Lung (tissue), 12 donors: Measurements from ENCODE around the gene COQ2. TPM values are rescaled to one million over a fixed set of nuclear protein-coding genes. Genes with fewer than 3 reads are reported as not detected.
A peak's percentile ranks its signal among the peaks of the same experiment; 100 is the strongest.

ENCODE experiments used
- ATAC-seq: fragments of 200-7000 bp; cut with Tn5 transposase; one replicate; pipeline ENCODE4 v1.9.1; 2020; ENCODE audit warnings: moderate number of reproducible peaks; ENCODE audit not compliant: insufficient read depth, low FRiP score
- DNase-seq, 3 donors: peaks; one replicate each; pipeline ENCODE4 v3.0.0-alpha.2; 2013 to 2017
- H3K27ac ChIP-seq, 2 donors: one replicate each; pipeline ENCODE4 v1.5.1; 2013; ENCODE audit warnings: mild to moderate bottlenecking in 2 of 2, moderate library complexity in 2 of 2, control low read depth in 1 of 2, inconsistent platforms in 1 of 2, low read depth in 1 of 2, low read length in 1 of 2
- H3K27me3 ChIP-seq, 3 donors: one replicate each; pipeline ENCODE4 v1.5.1; 2013; ENCODE audit warnings: low read length in 2 of 3; ENCODE audit not compliant: control insufficient read depth in 3 of 3, insufficient read depth in 3 of 3
- H3K36me3 ChIP-seq, 4 donors: one replicate each; pipeline ENCODE4 v1.5.1; 2013; ENCODE audit warnings: low read length in 4 of 4, mild to moderate bottlenecking in 1 of 4, moderate library complexity in 1 of 4; ENCODE audit not compliant: control insufficient read depth in 4 of 4, insufficient read depth in 4 of 4
- H3K4me1 ChIP-seq, 5 donors: one replicate each; pipeline ENCODE4 v1.5.1; 2013; ENCODE audit warnings: low read length in 5 of 5, mild to moderate bottlenecking in 2 of 5, moderate library complexity in 1 of 5; ENCODE audit not compliant: control insufficient read depth in 5 of 5, insufficient read depth in 5 of 5
- H3K4me3 ChIP-seq: one replicate; pipeline ENCODE4 v1.5.1; 2013; ENCODE audit warnings: mild to moderate bottlenecking, control low read depth, moderate library complexity
- H3K9ac ChIP-seq, 2 donors: one replicate each; pipeline ENCODE4 v1.5.1; 2013; ENCODE audit warnings: low read length in 2 of 2, control low read depth in 1 of 2; ENCODE audit not compliant: insufficient read depth in 1 of 2
- H3K9me3 ChIP-seq, 4 donors: one replicate each; pipeline ENCODE4 v1.5.1; 2013; ENCODE audit warnings: low read length in 3 of 4, mild to moderate bottlenecking in 1 of 4, moderate library complexity in 1 of 4; ENCODE audit not compliant: control insufficient read depth in 4 of 4, insufficient read depth in 3 of 4
- WGBS, 2 donors: extraction: QIAGEN DNeasy Blood & Tissue Kit; methylation state at CpG; one replicate each; pipeline ENCODE4 v1.1.7; 2013; 5-methylcytosine and 5-hydroxymethylcytosine counted together
- polyA plus RNA-seq, 2 donors: library from polyadenylated mRNA; stranded (reverse); fragments of 200-250 nt; gene quantifications; one replicate each; pipeline ENCODE4 v1.2.1, GENCODE V29; 2013
- total RNA-seq, 2 donors: library from RNA; depleted of rRNA in 1 of 2; stranded (reverse); fragments of >200 nt in 1 of 2; gene quantifications; one replicate each; pipeline ENCODE4 v1.2.1, GENCODE V29; 2014 to 2021
- TF ChIP-seq, protein P1 (sequence below): IDR thresholded peaks from 2 replicates; pipeline ENCODE4 v1.5.1; 2012; ENCODE audit warnings: mild to moderate bottlenecking; ENCODE audit errors: control extremely low read depth, extremely low read depth
- donor health status: control.
- donor health status: control.
- donor health status: Bipolar disorder and iron deficiency.
- donor health status: healthy.
- donor health status: DM: yes; HTN: yes; CAD: no.

The COQ2 gene
- total and polyA plus RNA-seq, 4 donors, result 7.5 to 15.1 (median 9.6) TPM

DNA sequence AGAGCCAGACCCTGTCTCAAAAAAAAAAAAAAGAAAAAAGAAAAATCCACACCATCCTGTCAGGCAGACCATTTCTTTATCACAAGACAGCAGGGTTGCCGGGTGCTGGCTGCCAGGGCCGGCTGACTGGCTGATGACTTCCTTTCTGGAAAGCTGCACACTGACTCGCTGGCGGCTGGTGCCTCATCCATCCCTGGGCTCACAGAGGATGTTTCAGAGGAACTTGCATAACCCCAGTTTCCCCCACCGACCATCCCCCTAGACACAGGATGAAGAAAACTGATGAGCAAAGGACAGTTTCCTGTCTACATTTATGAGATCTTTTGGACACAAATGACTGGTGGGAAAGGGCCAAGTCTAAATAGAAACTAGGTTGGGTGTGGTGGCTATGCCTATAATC is 36.0 kb upstream of the COQ2 start:
- H3K36me3 ChIP-seq, result no peaks in the 10 kb centered on the region
- H3K27me3 ChIP-seq, result no peaks in the 10 kb centered on the region
- no peak overlapping the region for H3K27ac ChIP-seq
- 2 to 31% methylated on average over 5 of the region's 5 CpGs for WGBS, 2 donors
- no peak overlapping the region for H3K9ac ChIP-seq
- no peaks in the 10 kb centered on the region for H3K4me1 ChIP-seq
- DNase-seq (peak; percentile 23 to 49 (median 25)), ATAC-seq (peak; percentile 43)
- no peak overlapping the region for H3K4me3 ChIP-seq
- TF ChIP-seq, protein P1, sequence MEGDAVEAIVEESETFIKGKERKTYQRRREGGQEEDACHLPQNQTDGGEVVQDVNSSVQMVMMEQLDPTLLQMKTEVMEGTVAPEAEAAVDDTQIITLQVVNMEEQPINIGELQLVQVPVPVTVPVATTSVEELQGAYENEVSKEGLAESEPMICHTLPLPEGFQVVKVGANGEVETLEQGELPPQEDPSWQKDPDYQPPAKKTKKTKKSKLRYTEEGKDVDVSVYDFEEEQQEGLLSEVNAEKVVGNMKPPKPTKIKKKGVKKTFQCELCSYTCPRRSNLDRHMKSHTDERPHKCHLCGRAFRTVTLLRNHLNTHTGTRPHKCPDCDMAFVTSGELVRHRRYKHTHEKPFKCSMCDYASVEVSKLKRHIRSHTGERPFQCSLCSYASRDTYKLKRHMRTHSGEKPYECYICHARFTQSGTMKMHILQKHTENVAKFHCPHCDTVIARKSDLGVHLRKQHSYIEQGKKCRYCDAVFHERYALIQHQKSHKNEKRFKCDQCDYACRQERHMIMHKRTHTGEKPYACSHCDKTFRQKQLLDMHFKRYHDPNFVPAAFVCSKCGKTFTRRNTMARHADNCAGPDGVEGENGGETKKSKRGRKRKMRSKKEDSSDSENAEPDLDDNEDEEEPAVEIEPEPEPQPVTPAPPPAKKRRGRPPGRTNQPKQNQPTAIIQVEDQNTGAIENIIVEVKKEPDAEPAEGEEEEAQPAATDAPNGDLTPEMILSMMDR, result no peak
- no peaks in the 10 kb centered on the region for H3K9me3 ChIP-seq

DNA sequence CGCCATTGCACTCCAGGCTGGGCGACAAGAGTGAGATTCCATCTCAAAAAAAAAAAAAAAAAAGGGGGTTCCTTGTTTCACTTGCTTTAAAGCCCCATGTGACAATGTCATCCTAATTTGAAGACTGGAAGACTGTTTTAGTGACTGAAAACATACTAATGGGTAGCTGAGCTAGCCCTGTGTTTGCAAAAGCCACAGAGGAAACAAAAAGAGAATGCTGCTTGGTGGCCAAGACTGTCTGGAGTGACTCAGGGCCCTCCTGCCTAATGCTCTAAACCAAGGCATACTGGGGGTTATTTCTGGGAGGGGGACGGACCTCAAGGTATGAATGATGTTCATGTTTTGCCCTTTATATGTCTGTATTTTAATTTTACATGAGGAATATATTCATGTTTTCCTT is 34.1 kb upstream of the COQ2 start:
- 46 to 76% methylated on average over 3 of the region's 3 CpGs for WGBS, 2 donors
- Histone ChIP-seq H3K27me3 (no peaks in the 10 kb centered on the region), H3K9me3 (no peaks in the 10 kb centered on the region), H3K27ac (no peak overlapping the region), H3K9ac (no peak overlapping the region), H3K4me3 (no peak overlapping the region), H3K4me1 (no peaks in the 10 kb centered on the region), H3K36me3 (no peaks in the 10 kb centered on the region)
- TF ChIP-seq, protein P1, result no peak
- DNase-seq, result no peak
- ATAC-seq, result no peak

DNA sequence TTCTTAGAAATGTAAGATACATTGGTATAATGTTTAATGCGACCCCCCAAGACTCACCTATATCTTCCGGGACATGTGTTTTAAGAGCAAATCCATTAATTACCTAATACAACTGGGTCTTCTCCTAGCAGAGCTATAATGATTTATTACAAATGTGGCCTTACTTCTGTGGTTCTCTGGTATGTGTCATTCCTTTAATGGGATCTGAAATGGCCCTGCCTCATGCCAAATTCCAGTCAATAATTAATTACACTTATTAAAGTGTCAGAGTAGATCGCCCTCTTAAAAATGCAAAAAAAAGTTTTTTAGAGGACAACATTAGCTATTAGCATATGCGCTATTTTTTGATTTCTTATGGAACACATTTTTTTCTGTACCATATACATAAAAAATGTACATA is 33.1 kb upstream of the COQ2 start:
- Histone ChIP-seq H3K27ac (no peak overlapping the region), H3K27me3 (no peaks in the 10 kb centered on the region), H3K9me3 (no peaks in the 10 kb centered on the region), H3K4me1 (no peaks in the 10 kb centered on the region), H3K4me3 (no peak overlapping the region), H3K36me3 (no peaks in the 10 kb centered on the region), H3K9ac (no peak overlapping the region)
- no peak for ATAC-seq
- 75 to 88% methylated on average over 4 of the region's 4 CpGs for WGBS, 2 donors
- TF ChIP-seq, protein P1, result no peak
- DNase-seq, result no peak

DNA sequence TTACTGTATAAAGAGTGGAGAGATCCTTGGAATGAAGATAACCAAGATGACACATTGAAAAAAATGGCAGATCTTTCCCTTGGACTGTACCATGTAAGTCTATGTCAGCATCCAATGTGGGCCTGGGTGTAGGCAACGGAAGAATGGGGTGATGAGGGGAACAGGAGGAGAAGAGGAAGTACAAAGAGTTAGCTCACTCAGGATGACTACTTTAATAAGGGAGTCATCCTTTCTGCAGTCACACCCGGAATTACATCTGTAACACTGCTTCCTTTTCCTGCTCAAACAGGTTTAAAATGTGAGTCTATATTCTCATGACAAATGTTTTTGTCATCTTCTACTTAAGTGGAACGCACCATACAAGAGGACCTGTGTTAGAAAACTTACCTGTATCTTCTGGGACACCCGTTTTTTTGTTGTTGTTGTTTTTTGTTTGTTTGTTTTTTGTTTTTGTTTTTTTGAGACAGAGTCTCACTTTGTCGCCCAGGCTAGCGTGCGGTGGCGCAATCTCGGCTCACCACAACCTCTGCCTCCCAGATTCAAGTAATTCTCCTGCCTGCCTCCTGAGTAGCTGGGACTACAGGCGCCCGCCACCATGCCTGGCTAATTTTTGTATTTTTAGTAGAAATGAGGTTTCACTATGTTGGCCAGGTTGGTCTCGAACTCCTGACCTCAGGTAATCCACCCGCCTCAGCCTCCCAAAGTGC is 32.0 kb upstream of the COQ2 start:
- DNase-seq (no peak), ATAC-seq (no peak)
- no peaks in the 10 kb centered on the region for H3K36me3 ChIP-seq
- no peak overlapping the region for H3K4me3 ChIP-seq
- H3K27me3 ChIP-seq, result no peaks in the 10 kb centered on the region
- no peaks in the 10 kb centered on the region for H3K4me1 ChIP-seq
- TF ChIP-seq, protein P1, result no peak
- no peak overlapping the region for H3K27ac ChIP-seq
- 65 to 78% methylated on average over 13 of the region's 13 CpGs for WGBS, 2 donors
- no peaks in the 10 kb centered on the region for H3K9me3 ChIP-seq
- no peak overlapping the region for H3K9ac ChIP-seq
